GM21723 (cell line): ENCODE data around the gene HRH1.
"Not testable (repeated sequence)": the region's sequence is repeated elsewhere in the genome, so short reads cannot be mapped to it uniquely, and the experiment has no call there.

Source experiments
- ATAC-seq: cut with Tn5 transposase; IDR thresholded peaks from one replicate; pipeline ENCODE4 v1.9.1; 2021; ENCODE audit warnings: mild to moderate bottlenecking, moderate library complexity; ENCODE audit not compliant: unreplicated experiment

HRH1 gene

GRCh38 chr3:11201251-11202019 is 47.1 kb downstream of the HRH1 start:
- no peak for ATAC-seq

- ATAC-seq = no peak
Observed at GRCh38 chr3:11203961-11204360, 49.7 kb downstream of the HRH1 start.

- ATAC-seq = no peak
Observed at GRCh38 chr3:11204697-11205348, 50.5 kb downstream of the HRH1 start.

- not testable (repeated sequence) for ATAC-seq
Observed at GRCh38 chr3:11205881-11206280, 51.6 kb downstream of the HRH1 start.

- no peak for ATAC-seq
Observed at GRCh38 chr3:11206316-11206715, 52.0 kb downstream of the HRH1 start.

- ATAC-seq = no peak
Observed at GRCh38 chr3:11206953-11207352, 52.7 kb downstream of the HRH1 start.

GRCh38 chr3:11211531-11212298 is 57.4 kb downstream of the HRH1 start:
- ATAC-seq = no peak

- ATAC-seq = no peak
Observed at GRCh38 chr3:11212299-11212608, 58.0 kb downstream of the HRH1 start.

- ATAC-seq = no peak
Observed at GRCh38 chr3:11212784-11213183, 58.5 kb downstream of the HRH1 start.

GRCh38 chr3:11213810-11214450 is 59.6 kb downstream of the HRH1 start:
- no peak for ATAC-seq

GRCh38 chr3:11214451-11214978 is 60.2 kb downstream of the HRH1 start:
- ATAC-seq = no peak

- not testable (repeated sequence) for ATAC-seq
Observed at GRCh38 chr3:11217370-11217769, 63.1 kb downstream of the HRH1 start.

GRCh38 chr3:11220230-11220629 is 65.9 kb downstream of the HRH1 start:
- no peak for ATAC-seq

GRCh38 chr3:11221818-11222415 is 67.6 kb downstream of the HRH1 start:
- no peak for ATAC-seq

GRCh38 chr3:11224010-11224409 is 69.7 kb downstream of the HRH1 start:
- ATAC-seq = no peak

GRCh38 chr3:11224870-11225229 is 70.6 kb downstream of the HRH1 start:
- ATAC-seq = no peak

- no peak for ATAC-seq
Observed at GRCh38 chr3:11226042-11226370, 71.7 kb downstream of the HRH1 start.

GRCh38 chr3:11228041-11228440 is 73.7 kb downstream of the HRH1 start:
- no peak for ATAC-seq

GRCh38 chr3:11230125-11230524 is 75.8 kb downstream of the HRH1 start:
- ATAC-seq = no peak

GRCh38 chr3:11230832-11231231 is 76.5 kb downstream of the HRH1 start:
- no peak for ATAC-seq

GRCh38 chr3:11235385-11235784 is 81.1 kb downstream of the HRH1 start:
- no peak for ATAC-seq
